ENCODE results near the gene BRD4.
"Not testable (repeated sequence)": the region's sequence is repeated elsewhere in the genome, so short reads cannot be mapped to it uniquely, and the experiment has no call there.

Gene BRD4

GRCh38 chr19:15360015-15360414, 27.7 kb upstream of the BRD4 start:
- DNase-seq (ENCODE audit: low read depth in 2 of 2): not testable (repeated sequence)

DNA sequence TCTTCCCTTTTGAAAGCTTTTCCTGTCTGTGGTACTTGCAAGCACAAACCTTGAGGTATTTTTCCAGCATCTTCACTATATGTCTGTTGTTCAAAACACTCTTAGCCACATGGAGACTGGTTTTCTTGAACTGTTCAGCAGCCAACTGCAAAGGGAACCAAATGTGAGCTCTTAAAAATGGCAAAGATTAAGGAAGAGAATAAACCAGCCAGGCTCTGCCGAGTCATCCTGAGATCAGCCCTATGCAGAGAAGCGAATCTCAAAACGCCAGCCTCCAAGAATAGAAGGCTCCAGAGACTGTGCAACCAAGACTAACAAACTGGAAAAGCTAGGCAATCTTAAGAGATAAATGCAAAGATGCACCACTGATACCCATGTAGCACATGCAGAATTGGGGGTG, 26.6 kb upstream of the BRD4 start:
- no peak for DNase-seq (ENCODE audit: low read depth in 2 of 2)

GRCh38 chr19:15357906-15358305, 25.6 kb upstream of the BRD4 start:
- DNase-seq (ENCODE audit: low read depth in 2 of 2): no peak

GRCh38 chr19:15354566-15355296, 22.4 kb upstream of the BRD4 start:
- DNase-seq (ENCODE audit: low read depth in 2 of 2): no peak

- DNase-seq (ENCODE audit: low read depth in 2 of 2): no peak
These were observed 21.6 kb upstream of the BRD4 start for GRCh38 chr19:15353908-15354307.

GRCh38 chr19:15352535-15352934, 20.2 kb upstream of the BRD4 start:
- DNase-seq (ENCODE audit: low read depth in 2 of 2): not testable (repeated sequence)

DNA sequence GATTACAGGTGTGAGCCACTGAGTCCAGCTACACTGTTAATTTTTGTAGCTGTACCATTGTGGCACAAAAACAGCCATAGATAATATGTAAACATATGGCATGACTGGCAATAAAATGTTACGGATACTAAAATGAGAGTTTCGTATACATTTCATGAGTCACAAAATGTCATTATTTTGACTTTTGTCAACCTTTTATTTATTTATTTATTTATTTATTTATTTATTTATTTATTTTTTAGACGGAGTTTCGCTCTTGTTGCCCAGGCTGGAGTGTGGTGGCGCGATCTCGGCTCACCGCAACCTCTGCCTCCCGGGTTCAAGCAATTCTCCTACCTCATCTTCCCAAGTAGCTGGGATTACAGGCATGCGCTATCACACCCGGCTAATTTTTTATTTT, 9.0 kb upstream of the BRD4 start:
- DNase-seq (ENCODE audit: low read depth in 2 of 2): not testable (repeated sequence)

- no peak for DNase-seq (ENCODE audit: low read depth in 2 of 2)
These were observed 7.7 kb upstream of the BRD4 start for GRCh38 chr19:15340086-15340485.

- no peak for DNase-seq (ENCODE audit: low read depth in 2 of 2)
These were observed 4.9 kb upstream of the BRD4 start for GRCh38 chr19:15337202-15337601.

- not testable (repeated sequence) for DNase-seq (ENCODE audit: low read depth in 2 of 2)
These were observed 3.7 kb upstream of the BRD4 start for GRCh38 chr19:15335992-15336391.

DNA sequence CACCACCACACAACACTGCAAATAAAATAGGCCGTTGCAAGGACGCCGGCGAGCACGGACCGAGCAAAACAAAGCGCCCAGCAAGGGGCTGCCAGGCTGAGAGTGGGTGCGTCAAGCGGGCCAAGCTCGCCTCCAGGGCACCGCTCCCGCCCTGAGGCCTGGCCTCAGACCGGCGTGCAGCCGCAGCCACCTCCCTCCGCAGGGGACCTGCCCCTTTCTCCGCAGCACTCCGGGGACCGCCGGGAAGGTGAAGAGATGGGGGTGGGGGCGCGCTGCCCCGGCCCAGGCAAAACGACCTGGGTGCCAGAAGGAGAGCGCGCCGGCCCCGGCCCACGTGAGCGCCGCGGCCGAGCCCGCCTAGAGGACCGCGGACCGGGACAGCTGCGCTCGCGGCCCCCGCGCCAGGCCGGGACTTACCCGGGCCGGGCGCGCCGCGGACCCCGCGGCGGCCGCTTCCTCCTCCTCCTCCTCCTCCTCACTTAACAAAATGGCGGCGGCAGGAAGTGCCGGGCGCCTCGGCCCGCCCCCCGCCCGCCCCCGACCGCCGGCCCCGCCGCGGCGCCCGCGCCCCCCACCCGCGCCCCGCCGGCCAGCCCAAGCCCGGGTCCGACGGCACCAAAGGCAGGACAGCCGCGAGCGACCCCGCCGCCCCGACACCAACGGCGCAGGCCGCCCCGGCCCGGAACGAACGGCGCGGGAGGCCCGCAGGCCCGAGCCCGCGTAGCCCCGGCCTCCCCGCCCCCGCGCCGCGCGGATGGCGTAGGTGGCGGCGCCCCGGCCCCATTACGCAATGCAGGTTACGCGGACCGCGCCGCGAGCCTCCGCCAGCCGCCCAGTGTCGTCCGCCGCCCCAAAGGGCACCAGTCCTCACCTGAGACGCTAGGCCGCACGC, 674 bp downstream of the BRD4 start:
- DNase-seq (ENCODE audit: low read depth in 2 of 2): peak; percentile 25 to 39

- no peak for DNase-seq (ENCODE audit: low read depth in 2 of 2)
These were observed 1.4 kb downstream of the BRD4 start for GRCh38 chr19:15330801-15331418.

- no peak for DNase-seq (ENCODE audit: low read depth in 2 of 2)
These were observed 4.0 kb downstream of the BRD4 start for GRCh38 chr19:15328312-15328711.

DNA sequence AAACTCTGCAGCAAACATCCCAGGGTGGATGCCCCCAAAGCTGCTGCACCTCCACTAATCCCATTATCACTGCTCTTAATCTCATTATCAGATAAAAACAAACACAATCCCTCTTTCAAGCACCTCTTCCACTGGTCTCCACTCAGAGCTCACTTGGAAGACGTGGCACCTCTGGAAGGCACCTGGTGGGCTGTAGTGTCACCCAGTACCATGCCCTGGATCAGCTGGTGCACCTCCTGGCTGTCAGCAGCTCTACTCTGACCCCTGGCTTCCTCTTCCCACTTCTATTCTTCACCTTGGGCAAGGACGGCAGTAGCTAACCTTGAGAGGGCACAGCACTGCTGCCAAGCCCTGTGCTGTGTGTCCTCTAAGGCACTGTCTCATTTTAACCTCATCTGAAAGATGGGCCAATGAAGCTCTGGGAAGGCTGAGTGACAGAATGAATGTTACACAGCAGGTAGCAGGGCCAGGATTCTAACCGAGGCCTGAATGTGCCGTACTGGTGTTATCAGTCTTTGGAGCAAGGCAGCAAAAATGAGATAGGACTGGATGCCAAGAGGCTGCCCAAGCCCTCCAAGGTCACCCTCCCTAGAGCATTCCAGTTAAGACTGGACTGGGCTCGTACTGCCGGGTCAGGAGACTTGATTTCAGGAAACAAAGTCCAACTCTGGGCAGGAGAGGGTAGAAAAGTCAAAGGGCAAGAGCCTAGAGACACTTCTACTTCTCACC, 7.4 kb downstream of the BRD4 start:
- no peak for DNase-seq (ENCODE audit: low read depth in 2 of 2)

GRCh38 chr19:15323496-15324235, 8.7 kb downstream of the BRD4 start:
- DNase-seq (ENCODE audit: low read depth in 2 of 2): no peak

GRCh38 chr19:15321739-15322138, 10.6 kb downstream of the BRD4 start:
- DNase-seq (ENCODE audit: low read depth in 2 of 2): no peak

- DNase-seq (ENCODE audit: low read depth in 2 of 2): no peak
These were observed 12.2 kb downstream of the BRD4 start for GRCh38 chr19:15320116-15320515.

DNA sequence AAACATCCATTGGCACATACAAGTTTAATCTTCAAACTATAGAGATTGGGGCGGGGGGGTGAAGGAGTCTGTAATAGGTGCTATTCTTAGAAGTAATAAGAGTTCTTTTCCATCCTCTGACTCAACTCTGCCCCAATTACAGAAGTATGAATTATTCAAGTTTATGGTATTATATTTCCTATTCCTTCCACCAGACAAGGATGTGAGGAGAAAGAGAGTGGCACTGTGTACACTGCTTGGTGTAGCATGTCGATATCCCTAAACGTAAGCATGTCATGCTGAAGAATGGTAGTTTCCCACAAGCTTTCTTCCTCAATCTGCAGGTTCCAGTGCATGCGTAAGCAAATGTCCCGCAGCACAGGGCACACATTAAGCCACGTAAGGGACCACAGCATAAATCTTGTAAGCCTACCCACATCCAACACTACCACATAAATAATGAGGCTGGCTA, 14.1 kb downstream of the BRD4 start:
- no peak for DNase-seq (ENCODE audit: low read depth in 2 of 2)

DNA sequence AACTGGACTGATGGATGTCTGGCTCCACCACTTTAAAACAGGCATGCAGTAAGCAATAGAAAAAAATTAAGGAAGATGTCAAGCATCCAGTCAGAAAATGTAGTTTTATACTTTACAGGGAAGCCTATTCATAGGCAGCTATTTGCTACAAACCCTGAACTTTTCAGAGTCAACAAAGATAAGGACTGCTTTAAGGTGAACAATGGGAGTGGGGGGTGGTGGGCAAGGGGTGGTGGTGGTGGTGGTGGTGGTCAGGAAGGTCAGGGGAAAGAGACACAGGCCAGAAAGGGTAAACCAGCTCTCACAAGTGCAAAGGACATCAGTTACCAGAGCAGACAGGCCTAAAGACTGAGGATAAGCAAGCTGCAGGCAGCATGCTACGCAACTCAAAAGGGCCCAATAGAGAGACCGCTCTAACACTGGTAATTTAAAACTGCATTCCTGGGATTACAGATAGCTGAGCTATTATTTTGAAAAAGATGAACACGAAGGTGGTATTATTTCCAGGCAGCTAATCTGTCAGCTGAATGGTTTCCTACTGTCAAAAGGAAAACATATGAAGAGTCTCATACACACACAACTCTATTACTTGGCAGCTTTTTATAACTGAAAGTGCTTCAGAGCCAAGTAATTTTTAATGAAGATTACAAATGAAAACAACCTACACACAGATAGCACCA, 14.8 kb downstream of the BRD4 start:
- DNase-seq (ENCODE audit: low read depth in 2 of 2): no peak

DNA sequence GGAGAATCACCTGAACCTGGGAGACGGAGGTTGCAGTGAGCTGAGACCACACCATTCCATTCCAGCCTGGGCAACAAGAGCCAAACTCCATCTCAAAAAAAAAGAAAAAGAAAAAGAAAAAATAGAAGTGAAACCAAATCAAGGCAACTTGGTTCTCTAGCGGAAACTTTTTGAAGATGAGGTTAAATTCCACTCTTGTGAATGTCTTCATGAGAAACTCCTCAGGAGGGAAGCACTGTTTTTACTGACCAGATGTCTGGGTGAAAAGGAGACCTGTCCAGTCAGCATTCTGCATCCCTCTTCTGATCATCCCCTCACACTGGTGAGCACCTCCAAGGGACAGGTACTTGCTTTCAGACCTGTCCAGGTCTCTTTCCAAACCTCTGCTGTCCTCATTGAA, 15.8 kb downstream of the BRD4 start:
- DNase-seq (ENCODE audit: low read depth in 2 of 2): no peak

DNA sequence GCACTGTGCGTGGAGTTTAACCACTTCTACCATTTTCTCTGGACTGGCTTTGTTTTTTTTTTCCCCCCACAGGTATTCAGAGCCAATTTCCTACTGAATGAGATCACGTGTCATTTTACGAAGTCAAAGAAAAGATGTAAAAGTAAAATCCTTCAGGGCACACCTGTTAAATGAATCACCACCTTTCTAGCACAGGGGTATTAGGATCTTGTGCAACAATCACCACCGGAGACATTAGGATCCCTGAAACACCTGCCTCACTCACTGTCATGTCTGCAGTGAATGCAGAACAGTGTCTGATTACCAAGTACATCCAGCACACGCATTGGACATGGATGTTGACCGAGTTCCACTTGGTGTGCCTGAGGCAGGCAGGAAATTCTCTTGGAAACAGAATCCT, 17.2 kb downstream of the BRD4 start:
- no peak for DNase-seq (ENCODE audit: low read depth in 2 of 2)
